ENCODE data around the gene DPP7.

The DPP7 gene

DNA sequence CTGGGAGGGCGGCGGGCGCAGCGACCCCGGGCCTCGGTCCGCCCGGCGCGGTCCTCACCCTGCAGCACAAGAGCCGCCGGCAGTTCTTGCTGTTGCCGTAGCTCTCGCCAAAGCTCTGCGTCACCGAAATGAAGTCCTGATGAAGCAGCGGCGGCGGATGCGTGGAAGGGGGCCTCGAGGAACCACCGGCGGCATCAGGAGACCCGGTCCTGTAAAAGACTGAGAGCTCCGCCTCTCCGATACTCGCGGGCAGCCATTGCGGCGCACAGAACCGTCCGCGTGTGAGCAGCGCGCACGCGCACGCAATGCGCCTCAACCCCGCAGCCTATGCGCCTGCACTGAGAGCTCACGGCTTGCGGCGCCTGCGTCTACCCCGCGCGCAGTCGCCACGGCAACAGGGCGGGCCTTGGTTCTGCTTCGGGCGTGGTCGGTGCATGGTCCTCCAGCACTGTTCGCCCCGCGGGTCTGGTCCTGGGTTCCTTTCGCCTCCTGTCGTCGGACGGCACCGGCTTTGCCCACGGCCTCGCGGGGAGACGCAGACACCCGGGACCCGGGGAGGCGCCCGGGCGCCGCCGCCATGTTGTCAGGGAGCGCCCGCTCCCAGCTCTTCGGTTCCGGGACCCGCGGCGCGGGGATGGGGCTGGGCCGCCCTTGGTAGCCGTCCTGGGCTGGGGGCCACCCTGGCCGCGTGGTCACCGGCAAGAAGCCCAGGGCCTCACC lies 15.1 kb upstream of the DPP7 start (continued):
- TF ChIP-seq, protein P1, sequence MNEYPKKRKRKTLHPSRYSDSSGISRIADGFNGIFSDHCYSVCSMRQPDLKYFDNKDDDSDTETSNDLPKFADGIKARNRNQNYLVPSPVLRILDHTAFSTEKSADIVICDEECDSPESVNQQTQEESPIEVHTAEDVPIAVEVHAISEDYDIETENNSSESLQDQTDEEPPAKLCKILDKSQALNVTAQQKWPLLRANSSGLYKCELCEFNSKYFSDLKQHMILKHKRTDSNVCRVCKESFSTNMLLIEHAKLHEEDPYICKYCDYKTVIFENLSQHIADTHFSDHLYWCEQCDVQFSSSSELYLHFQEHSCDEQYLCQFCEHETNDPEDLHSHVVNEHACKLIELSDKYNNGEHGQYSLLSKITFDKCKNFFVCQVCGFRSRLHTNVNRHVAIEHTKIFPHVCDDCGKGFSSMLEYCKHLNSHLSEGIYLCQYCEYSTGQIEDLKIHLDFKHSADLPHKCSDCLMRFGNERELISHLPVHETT (tag by site-specific recombination; IDR thresholded peaks at IDR 0.05) = no peak
- TF ChIP-seq ZBTB20 (tag by site-specific recombination; IDR thresholded peaks at IDR 0.05) (peak; percentile 91), SALL2 (tag by site-specific recombination; IDR thresholded peaks at IDR 0.05; ENCODE audit: borderline replicate concordance) (no peak), ZNF292 (tag by site-specific recombination; IDR thresholded peaks at IDR 0.05; ENCODE audit: borderline replicate concordance, low read depth) (no peak), ZSCAN30 (tag by site-specific recombination; IDR thresholded peaks at IDR 0.05) (peak; percentile 40; the same call in 1 of the 2 replicates), ZNF561 (tag by site-specific recombination; IDR thresholded peaks at IDR 0.05; ENCODE audit: borderline replicate concordance) (peak; percentile 66; the same call in 1 of the 2 replicates), ZNF350 (tag by site-specific recombination; IDR thresholded peaks at IDR 0.05) (no peak), KLF1 (tag by site-specific recombination; IDR thresholded peaks at IDR 0.05) (peak; percentile 95), ZNF530 (tag by site-specific recombination; IDR thresholded peaks at IDR 0.05; ENCODE audit: low read depth) (no peak), ZNF664 (tag by site-specific recombination; IDR thresholded peaks at IDR 0.05) (no peak), SP2 (tag by site-specific recombination; IDR thresholded peaks at IDR 0.05) (peak; percentile 70), ZNF184 (tag by site-specific recombination; IDR thresholded peaks at IDR 0.05) (no peak), ZBTB1 (tag by site-specific recombination; IDR thresholded peaks at IDR 0.05) (peak; percentile 67; the same call in 1 of the 2 replicates), ZNF654 (tag by site-specific recombination; IDR thresholded peaks at IDR 0.05; ENCODE audit: low read depth) (no peak), ZNF155 (tag by site-specific recombination; IDR thresholded peaks at IDR 0.05) (no peak), ZFP37 (tag by site-specific recombination; IDR thresholded peaks at IDR 0.05) (no peak)
- TF ChIP-seq, protein P2, sequence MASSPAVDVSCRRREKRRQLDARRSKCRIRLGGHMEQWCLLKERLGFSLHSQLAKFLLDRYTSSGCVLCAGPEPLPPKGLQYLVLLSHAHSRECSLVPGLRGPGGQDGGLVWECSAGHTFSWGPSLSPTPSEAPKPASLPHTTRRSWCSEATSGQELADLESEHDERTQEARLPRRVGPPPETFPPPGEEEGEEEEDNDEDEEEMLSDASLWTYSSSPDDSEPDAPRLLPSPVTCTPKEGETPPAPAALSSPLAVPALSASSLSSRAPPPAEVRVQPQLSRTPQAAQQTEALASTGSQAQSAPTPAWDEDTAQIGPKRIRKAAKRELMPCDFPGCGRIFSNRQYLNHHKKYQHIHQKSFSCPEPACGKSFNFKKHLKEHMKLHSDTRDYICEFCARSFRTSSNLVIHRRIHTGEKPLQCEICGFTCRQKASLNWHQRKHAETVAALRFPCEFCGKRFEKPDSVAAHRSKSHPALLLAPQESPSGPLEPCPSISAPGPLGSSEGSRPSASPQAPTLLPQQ (tag by site-specific recombination; IDR thresholded peaks at IDR 0.05) = no peak; the same call in none of the 2 replicates
- TF ChIP-seq, protein P3, sequence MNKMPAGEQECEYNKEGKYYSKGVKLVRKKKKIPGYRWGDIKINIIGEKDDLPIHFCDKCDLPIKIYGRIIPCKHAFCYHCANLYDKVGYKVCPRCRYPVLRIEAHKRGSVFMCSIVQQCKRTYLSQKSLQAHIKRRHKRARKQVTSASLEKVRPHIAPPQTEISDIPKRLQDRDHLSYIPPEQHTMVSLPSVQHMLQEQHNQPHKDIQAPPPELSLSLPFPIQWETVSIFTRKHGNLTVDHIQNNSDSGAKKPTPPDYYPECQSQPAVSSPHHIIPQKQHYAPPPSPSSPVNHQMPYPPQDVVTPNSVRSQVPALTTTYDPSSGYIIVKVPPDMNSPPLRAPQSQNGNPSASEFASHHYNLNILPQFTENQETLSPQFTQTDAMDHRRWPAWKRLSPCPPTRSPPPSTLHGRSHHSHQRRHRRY (tag by site-specific recombination; IDR thresholded peaks at IDR 0.05) = no peak
- TF ChIP-seq, protein P4, sequence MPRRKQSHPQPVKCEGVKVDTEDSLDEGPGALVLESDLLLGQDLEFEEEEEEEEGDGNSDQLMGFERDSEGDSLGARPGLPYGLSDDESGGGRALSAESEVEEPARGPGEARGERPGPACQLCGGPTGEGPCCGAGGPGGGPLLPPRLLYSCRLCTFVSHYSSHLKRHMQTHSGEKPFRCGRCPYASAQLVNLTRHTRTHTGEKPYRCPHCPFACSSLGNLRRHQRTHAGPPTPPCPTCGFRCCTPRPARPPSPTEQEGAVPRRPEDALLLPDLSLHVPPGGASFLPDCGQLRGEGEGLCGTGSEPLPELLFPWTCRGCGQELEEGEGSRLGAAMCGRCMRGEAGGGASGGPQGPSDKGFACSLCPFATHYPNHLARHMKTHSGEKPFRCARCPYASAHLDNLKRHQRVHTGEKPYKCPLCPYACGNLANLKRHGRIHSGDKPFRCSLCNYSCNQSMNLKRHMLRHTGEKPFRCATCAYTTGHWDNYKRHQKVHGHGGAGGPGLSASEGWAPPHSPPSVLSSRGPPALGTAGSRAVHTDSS (tag by site-specific recombination; IDR thresholded peaks at IDR 0.05) = no peak

DNA sequence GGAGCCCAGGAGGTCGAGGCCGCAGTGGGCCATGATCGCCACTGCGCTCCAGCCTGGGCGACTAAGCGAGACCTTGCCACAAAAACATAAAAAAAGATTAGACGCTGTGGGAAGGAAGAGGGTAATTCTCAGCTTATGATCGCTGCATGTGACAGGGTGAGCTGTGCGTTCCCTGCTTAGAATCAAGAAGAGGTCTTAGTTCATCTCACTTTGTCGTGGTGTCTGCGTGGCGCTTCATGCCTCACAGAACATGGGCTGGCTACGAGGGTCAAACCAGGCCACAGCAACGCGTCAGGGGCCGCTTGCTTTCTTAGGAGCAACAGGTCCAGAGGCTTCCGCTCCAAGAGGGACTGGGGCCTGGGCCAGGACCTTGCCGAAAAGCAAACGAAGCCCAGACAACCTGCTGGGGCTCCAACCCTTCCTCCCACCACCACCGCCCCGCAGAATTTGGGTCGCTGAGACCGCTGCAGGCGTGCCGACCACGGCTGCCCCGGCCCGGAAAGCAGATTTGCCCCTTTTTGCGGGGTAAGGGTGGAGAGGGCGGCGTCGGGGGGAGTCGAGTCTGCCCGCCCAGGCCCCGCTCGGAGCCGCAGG lies 14.4 kb upstream of the DPP7 start:
- Histone ChIP-seq H3K27ac (ENCODE audit: extremely low read depth, low read depth, low read length) (peak overlapping the region; percentile 66), H3K9me3 (ENCODE audit: control insufficient read depth, insufficient read depth, low read depth, low read length) (no peaks in the 10 kb centered on the region), H3K4me1 (ENCODE audit: control insufficient read depth, insufficient read depth, low read length) (no peaks in the 10 kb centered on the region), H3K36me3 (ENCODE audit: control insufficient read depth in 2 of 2, insufficient read depth in 1 of 2, low read length in 2 of 2) (no peaks in the 10 kb centered on the region), H3K4me3 (ENCODE audit: low read depth, low read length) (peak overlapping the region; percentile 88)
- POLR2A ChIA-PET = interaction anchor here (0.9 to 4.8 kb wide), 40 partner anchors 10 to 489 kb away, joined by 3 to 53 read pairs (median 7); partner anchors contain the start of genes AJM1, ANAPC2, CYSRT1 and GRIN1
- CTCF ChIA-PET = interaction anchor here (0.7 to 2.2 kb wide), 9 partner anchors 11 to 219 kb away, joined by 3 to 9 read pairs (median 6); partner anchors contain the start of genes LRRC26 and RNF224
- TF ChIP-seq TCF7L2 (IDR thresholded peaks at IDR 0.05; ENCODE audit: borderline replicate concordance, low read depth, low read length) = no peak
- TF ChIP-seq ZFHX2 (tag by site-specific recombination; conservative IDR thresholded peaks at IDR 0.05) = 0 out of 2 replicates have a peak, but pooled peaks have one; percentile 20
- TF ChIP-seq, protein P5, sequence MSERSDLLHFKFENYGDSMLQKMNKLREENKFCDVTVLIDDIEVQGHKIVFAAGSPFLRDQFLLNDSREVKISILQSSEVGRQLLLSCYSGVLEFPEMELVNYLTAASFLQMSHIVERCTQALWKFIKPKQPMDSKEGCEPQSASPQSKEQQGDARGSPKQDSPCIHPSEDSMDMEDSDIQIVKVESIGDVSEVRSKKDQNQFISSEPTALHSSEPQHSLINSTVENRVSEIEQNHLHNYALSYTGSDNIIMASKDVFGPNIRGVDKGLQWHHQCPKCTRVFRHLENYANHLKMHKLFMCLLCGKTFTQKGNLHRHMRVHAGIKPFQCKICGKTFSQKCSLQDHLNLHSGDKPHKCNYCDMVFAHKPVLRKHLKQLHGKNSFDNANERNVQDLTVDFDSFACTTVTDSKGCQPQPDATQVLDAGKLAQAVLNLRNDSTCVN (tag by site-specific recombination; optimal IDR thresholded peaks at IDR 0.05) = no peak
- TF ChIP-seq SCRT1 (tag by site-specific recombination; IDR thresholded peaks at IDR 0.05; ENCODE audit: borderline replicate concordance) = peak; percentile 94
- TF ChIP-seq SCRT2 (tag by site-specific recombination; IDR thresholded peaks at IDR 0.05) = peak; percentile 99
- TF ChIP-seq ZNF600 (tag by site-specific recombination; IDR thresholded peaks at IDR 0.05) = 0 out of 2 replicates have a peak, but pooled peaks have one; percentile 34
- no peak for TF ChIP-seq YY1 (tag by site-specific recombination; IDR thresholded peaks at IDR 0.05)
